ENCODE data around the gene SHOX.
"Not testable (repeated sequence)": the region's sequence is repeated elsewhere in the genome, so short reads cannot be mapped to it uniquely, and the experiment has no call there.

SHOX gene

GRCh38 chrX:630612-631496, at the start of gene SHOX:
TSS of gene SHOX (plus strand) at chrX:630791. CDS start at chrX:630898, 107 bp downstream.
- Histone ChIP-seq H3K4me3 (peak within 1 kb of the TSS in 1 of 7 experiments; percentile 16), H3K27ac (peak within 1 kb of the TSS in 1 of 21 experiments; percentile 84)

GRCh38 chrX:581066-581465, 49.5 kb upstream of the SHOX start:
- H3K4me3 ChIP-seq: no peak overlapping the region
- no peak overlapping the region for H3K27ac ChIP-seq

DNA sequence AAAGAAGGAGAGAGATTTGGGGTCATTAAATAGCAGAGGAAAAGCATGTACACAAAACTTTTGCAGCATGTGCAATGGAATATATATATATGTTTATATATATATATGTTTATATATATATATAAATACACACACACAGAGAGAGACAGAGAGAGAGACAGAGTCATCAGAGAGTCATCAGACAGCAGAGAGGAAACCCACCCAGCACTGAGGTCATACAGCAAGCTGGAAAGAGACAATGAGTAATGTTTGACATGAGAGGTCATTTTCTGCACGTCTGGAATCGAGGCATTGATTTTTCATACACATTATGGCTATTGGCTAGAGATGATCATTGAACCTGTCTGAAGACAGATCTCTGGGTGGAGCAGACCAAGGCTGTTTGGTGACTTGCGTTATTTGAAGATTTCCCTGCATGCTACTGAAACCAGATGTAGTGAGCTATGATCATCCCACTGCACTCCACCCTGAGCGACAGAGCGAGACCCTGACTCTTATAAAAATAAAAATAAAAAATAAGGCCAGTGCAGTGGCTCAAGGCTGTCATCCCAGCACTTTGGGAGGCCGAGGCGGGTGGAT, 48.8 kb upstream of the SHOX start:
- Histone ChIP-seq H3K4me3 (no peak overlapping the region), H3K27ac (no peak overlapping the region)

- no peak overlapping the region for H3K27ac ChIP-seq
- no peak overlapping the region for H3K4me3 ChIP-seq
Measured at GRCh38 chrX:584572-584971, 46.0 kb upstream of the SHOX start.

DNA sequence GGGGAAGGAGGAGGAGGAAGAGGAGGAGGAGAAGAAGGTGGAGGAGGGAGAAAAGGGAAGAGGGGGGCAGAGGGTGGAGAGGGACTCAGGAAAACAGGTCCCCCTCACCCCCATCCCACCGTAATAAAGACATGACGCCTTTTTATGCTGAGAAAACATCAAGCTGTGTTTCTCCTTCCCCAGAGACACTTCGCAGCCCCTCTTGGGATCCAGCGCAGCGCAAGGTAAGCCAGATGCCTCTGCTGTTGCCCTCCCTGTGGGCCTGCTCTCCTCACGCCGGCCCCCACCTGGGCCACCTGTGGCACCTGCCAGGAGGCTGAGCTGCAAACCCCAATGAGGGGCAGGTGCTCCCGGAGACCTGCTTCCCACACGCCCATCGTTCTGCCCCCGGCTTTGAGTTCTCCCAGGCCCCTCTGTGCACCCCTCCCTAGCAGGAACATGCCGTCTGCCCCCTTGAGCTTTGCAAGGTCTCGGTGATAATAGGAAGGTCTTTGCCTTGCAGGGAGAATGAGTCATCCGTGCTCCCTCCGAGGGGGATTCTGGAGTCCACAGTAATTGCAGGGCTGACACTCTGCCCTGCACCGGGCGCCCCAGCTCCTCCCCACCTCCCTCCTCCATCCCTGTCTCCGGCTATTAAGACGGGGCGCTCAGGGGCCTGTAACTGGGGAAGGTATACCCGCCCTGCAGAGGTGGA, 45.3 kb upstream of the SHOX start:
- Histone ChIP-seq H3K4me3 (no peak overlapping the region), H3K27ac (no peak overlapping the region)

DNA sequence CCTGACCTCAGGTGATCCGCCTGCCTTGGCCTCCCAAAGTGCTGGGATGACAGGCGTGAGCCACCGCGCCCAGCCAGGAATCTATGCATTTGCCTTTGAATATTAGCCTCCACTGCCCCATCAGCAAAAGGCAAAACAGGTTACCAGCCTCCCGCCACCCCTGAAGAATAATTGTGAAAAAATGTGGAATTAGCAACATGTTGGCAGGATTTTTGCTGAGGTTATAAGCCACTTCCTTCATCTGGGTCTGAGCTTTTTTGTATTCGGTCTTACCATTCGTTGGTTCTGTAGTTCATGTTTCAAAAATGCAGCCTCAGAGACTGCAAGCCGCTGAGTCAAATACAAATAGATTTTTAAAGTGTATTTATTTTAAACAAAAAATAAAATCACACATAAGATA, 44.2 kb upstream of the SHOX start:
- Histone ChIP-seq H3K4me3 (no peak overlapping the region), H3K27ac (no peak overlapping the region)

- not testable (repeated sequence) for H3K27ac ChIP-seq, H3K4me3 ChIP-seq
Measured at GRCh38 chrX:589261-589660, 41.3 kb upstream of the SHOX start.

DNA sequence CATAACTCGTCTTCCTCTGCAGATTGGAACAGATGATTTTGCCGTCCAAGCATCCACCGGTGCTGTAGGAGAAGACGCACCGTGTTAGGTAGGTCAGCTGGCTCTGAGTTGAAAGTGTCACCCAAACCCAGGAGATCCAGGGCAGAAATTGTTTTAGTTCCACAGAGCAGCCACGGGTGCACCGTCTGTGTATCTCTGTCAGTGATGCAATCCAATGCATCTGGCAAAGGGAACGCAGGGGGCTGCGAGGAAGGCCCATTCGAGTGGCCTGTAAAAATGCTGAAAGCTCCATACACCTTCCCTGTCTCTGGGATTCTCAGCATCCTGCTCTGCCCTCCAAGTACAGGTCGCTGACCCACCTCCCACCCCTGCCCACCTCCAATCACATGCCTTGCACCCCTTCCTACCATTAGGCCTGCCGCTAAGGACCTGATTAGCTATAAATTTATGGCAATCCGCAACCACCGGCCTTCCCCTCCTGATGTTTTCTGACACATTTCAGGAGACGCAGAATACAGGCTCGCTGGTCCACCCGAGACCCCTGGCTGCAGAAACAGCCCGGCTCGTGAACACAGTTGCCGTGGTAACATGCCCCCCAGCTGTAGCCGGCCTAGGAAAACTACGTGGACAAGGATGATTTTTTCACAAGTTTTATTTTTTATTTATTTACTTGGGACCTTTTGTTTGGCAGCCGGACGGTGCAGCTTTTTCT, 39.7 kb upstream of the SHOX start:
- H3K27ac ChIP-seq: no peak overlapping the region
- H3K4me3 ChIP-seq: no peak overlapping the region

- Histone ChIP-seq H3K4me3 (no peak overlapping the region), H3K27ac (no peak overlapping the region)
Measured at GRCh38 chrX:599837-600715, 30.5 kb upstream of the SHOX start.

DNA sequence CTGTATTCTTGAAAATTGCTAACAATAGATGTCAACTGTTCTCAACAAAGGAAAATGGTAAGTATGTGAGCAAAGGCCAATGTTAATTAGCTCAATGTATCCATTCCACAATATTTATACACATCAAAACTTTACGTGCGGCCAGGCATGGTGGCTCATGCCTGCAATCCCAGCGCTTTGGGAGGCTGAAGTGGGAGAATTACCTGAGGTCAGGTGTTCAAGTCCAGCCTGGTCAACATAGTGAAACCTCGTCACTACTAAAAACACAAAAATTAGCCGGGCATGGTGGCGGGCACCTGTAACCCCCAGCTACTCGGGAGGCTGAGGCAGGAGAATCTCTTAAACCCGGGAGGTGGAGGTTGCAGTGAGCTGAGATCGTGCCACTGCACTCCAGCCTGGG, 27.6 kb upstream of the SHOX start:
- H3K4me3 ChIP-seq, H3K27ac ChIP-seq: not testable (repeated sequence)

- H3K4me3 ChIP-seq, H3K27ac ChIP-seq: not testable (repeated sequence)
Measured at GRCh38 chrX:604616-605015, 26.0 kb upstream of the SHOX start.

DNA sequence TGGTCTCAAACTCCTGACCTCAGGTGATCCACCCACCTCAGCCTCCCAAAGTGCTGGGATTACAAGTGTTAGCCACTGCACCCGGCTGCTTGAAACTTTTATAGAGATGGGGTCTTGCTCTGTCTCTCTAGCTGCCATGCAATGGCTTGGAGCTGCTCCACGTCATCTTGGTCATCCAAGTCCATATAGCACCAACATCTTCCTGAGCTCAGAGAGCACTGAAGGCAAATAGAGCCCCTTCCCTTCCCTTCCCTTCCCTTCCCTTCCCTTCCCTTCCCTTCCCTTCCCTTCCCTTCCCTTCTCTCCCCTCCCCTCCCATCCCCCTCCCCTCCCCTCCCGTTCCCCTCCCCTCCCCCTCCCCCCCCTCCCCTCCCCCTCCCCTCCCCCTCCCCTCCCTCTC, 22.5 kb upstream of the SHOX start:
- H3K27ac ChIP-seq: not testable (repeated sequence)

DNA sequence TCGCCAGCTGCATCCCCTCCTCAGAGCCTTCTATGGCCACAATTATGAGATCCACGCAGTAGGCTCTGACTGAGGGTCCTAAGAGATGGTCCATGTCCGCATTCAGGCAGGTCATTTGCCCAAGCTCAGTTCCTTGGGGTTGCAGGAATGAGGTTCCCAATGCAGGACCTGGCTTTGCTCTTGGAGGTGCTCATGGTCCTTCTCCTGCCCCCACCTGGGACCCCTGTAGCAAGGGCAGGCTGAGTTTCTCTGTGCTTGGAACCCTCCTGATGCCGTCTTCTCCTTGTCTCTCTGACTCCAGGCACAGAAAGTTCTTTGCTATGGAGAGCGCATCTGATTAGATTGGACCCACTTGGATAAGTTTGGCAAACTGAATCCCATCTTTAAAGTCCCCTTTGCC, 16.5 kb upstream of the SHOX start:
- H3K27ac ChIP-seq: no peak overlapping the region
- no peak overlapping the region for H3K4me3 ChIP-seq

More for the DNA sequence above, 22.5 kb upstream of the SHOX start:
- not testable (repeated sequence) for H3K4me3 ChIP-seq

- Histone ChIP-seq H3K4me3 (no peak overlapping the region), H3K27ac (no peak overlapping the region)
Measured at GRCh38 chrX:617401-617800, 13.2 kb upstream of the SHOX start.

- H3K4me3 ChIP-seq: no peak overlapping the region
Measured at GRCh38 chrX:617891-618290, 12.7 kb upstream of the SHOX start.

DNA sequence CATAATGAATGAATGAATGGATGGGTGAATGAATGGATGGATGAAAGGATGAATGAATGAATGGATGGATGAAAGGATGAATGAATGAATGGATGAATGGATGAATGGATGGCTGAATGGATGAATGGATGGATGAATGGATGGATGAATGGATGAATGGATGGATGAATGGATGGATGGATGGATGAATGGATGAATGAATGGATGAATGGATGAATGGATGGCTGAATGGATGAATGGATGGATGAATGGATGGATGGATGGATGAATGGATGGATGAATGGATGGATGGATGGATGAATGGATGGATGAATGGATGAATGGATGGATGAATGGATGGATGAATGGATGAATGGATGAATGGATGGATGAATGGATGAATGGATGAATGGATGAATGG, 12.3 kb upstream of the SHOX start:
- not testable (repeated sequence) for H3K4me3 ChIP-seq, H3K27ac ChIP-seq

More at GRCh38 chrX:617891-618290, 12.7 kb upstream of the SHOX start:
- H3K27ac ChIP-seq: no peak overlapping the region

- Histone ChIP-seq H3K27ac (no peak overlapping the region), H3K4me3 (no peak overlapping the region)
Measured at GRCh38 chrX:618761-619450, 11.7 kb upstream of the SHOX start.

- Histone ChIP-seq H3K27ac (no peak overlapping the region), H3K4me3 (no peak overlapping the region)
Measured at GRCh38 chrX:619451-619811, 11.2 kb upstream of the SHOX start.
